Rectal smooth muscle tissue (tissue), 1 donor: Measurements from ENCODE around the gene AMFR.

ENCODE experiments used
- H3K27ac ChIP-seq: one replicate; pipeline ENCODE4 v1.7.0; 2013; ENCODE audit warnings: low read depth, low read length, inconsistent platforms
- H3K27me3 ChIP-seq: one replicate; pipeline ENCODE4 v1.7.0; 2013; ENCODE audit warnings: low read length; ENCODE audit not compliant: control insufficient read depth, insufficient read depth
- H3K36me3 ChIP-seq: one replicate; pipeline ENCODE4 v1.7.0; 2013; ENCODE audit warnings: low read length; ENCODE audit not compliant: control insufficient read depth, insufficient read depth
- H3K4me1 ChIP-seq: one replicate; pipeline ENCODE4 v1.7.0; 2013; ENCODE audit warnings: low read length; ENCODE audit not compliant: control insufficient read depth, insufficient read depth
- H3K4me3 ChIP-seq: one replicate; pipeline ENCODE4 v1.7.0; 2013; ENCODE audit warnings: low read length
- H3K9ac ChIP-seq: one replicate; pipeline ENCODE4 v1.7.0; 2013; ENCODE audit warnings: low read length

The AMFR gene

DNA sequence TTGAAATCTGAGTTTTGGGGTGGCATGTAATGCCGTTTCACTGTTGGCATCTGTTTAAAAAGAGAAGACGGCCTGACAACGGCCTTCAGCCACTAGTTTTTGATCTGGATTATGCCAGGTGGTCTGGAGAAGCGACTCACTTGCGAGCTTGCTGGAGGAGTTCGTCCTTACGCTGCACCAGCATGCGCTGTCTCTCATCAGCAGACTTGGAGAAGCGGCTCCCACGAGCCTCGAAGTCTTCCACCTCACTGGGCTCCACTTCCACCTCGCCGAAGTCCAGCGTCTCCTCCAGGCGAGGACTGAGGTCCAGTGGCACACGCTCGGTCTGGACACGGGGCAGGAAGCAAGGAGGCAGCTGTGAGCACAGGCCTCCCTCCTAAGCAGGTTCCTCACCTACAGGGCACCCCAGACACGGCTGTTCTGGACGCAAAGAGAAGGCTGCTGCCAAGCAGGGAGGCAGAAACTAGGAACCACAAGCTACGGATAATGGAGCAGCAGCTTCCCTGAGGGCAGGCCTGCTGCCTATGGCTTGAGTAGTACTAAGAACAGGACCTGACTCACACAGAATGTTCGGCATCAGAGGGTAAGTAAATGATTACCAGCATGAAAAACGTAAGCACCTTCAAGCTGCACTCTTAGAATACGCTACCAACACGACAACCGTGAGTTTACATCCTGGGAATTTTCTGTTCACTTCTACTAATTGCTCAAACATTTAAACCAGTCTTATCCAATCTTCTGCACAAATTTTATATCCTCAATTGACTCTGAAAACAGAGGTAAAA lies 61.4 kb downstream of the AMFR start:
- no peak overlapping the region for H3K27ac ChIP-seq
- no peaks in the 10 kb centered on the region for H3K4me1 ChIP-seq
- no peak overlapping the region for H3K9ac ChIP-seq
- H3K27me3 ChIP-seq: no peaks in the 10 kb centered on the region
- no peak overlapping the region for H3K4me3 ChIP-seq
- H3K36me3 ChIP-seq: peaks cover 38% of the 10 kb centered on the region

DNA sequence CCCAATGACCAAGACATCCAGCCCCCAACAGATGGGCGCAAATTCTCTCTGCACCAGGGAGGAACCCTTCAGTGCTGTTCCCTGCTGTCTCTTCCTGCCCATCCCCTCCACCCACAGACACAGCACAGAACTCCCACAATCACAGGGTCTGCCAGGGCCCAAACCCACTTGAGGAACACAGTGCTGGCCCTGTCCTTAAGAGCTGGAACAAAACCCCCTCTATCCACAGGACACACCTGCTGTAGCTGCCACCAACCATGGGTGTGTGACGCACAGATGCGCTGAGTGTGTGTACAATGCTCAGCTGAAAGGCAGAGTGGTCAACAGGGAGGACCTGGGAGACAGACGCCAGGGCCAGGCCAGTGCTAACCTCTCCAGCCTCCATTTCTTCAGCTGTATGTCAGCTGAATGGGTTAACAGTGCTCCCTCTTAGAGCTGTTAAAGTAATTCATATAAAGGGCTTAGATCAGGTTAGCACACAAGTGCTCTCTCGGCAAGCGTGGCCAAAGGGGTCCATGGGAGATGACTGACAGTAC lies 62.1 kb downstream of the AMFR start:
- no peak overlapping the region for H3K9ac ChIP-seq
- no peaks in the 10 kb centered on the region for H3K27me3 ChIP-seq
- H3K4me1 ChIP-seq: no peaks in the 10 kb centered on the region
- H3K4me3 ChIP-seq: no peak overlapping the region
- H3K36me3 ChIP-seq: peaks cover 38% of the 10 kb centered on the region
- H3K27ac ChIP-seq: no peak overlapping the region

DNA sequence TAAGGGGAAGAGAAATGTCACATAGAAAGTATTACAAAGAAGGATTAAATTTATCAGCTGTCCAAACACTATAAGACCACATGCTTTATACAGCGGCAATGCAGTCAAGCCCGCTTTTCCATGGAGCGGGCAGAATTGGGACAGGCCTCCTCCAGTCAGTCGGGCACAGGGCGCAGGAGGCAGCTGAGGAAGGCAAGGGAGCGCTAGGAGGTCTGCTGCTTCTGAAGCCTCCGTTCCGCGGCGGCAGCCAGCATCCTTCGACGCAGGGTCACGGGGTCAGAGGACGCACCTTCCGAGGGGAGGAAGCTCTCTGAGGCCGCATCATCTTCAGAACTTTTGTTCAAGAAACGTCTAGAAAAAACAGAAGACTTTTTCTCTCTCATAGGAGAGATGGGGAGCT lies 62.6 kb downstream of the AMFR start:
- Histone ChIP-seq H3K27me3 (no peaks in the 10 kb centered on the region), H3K27ac (no peak overlapping the region), H3K36me3 (peaks cover 35% of the 10 kb centered on the region), H3K4me1 (no peaks in the 10 kb centered on the region), H3K9ac (no peak overlapping the region), H3K4me3 (no peak overlapping the region)

DNA sequence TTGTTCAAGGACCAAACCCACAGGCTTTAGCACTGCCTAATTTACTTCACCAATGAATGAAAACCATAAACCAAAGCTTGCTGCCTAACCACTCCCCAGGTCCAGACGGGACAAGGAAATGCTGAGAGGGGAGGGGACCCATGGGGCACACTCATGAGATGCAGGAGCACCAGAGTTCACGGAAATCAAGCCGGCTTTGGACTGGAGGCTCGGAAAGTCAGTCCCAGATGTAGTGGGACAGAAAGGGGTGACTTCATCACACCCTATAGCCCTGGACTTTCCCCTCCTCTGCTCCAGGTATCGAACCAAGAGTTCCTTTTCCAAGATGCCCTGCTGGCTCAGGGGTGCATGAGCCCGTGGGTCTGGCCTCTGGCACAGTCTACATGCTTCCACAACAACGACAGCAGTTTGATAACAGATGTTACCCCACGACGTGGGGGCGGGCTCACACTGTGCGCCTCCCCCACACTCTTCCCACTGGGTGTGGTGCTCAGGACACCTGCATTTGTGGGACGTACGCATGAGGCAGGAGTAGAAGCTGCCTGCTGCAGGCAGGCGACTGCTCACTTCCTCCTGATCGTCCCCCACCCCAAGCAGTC lies 63.2 kb downstream of the AMFR start:
- no peaks in the 10 kb centered on the region for H3K27me3 ChIP-seq
- H3K27ac ChIP-seq: no peak overlapping the region
- no peak overlapping the region for H3K4me3 ChIP-seq
- H3K36me3 ChIP-seq: peaks cover 33% of the 10 kb centered on the region
- H3K4me1 ChIP-seq: peaks cover 2% of the 10 kb centered on the region
- H3K9ac ChIP-seq: no peak overlapping the region

DNA sequence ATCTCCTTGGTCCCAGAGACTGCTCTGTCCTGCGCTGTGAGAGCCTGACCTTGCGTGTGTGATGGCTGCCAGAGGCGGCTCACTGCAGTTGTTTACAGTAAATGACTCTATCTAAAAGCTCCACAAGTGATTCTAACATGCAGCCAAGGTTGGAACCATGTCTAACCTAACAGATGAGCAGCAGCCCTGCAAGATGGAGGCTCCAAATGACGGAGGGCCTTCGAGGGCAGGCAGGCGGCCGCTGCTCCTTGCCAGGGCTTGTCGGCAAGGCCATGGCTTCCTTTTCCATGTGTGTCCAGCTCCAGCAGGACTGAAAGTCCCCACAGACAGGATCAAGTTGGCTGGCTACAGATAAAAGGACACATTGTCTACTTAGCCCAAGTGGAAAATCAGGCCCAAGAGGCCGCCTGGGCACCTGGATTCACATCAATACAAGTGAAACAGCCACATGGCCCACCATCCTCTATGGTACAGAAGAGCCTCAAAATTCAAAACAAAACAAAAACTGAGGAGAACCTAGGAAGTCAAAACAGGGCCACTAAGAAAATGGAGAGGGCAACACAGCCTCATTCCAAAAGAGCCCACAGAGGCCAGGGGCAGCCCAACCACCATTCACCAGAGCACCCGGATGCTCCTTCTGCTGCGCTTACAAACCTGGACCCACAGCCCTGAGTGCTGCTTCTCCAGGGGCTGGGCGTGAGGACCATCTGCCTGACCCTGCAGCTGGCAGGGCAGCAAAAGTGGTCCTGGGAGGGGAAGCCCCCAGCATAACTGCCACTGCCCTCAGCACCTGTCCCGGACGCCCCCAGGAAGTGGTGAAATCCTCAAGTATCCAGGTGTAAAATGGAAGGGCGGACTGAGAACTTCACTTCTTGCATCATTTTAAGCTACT lies 65.0 kb downstream of the AMFR start:
- Histone ChIP-seq H3K36me3 (peaks cover 25% of the 10 kb centered on the region), H3K4me1 (peaks cover 6% of the 10 kb centered on the region), H3K4me3 (no peak overlapping the region), H3K27ac (no peak overlapping the region), H3K9ac (no peak overlapping the region), H3K27me3 (no peaks in the 10 kb centered on the region)

DNA sequence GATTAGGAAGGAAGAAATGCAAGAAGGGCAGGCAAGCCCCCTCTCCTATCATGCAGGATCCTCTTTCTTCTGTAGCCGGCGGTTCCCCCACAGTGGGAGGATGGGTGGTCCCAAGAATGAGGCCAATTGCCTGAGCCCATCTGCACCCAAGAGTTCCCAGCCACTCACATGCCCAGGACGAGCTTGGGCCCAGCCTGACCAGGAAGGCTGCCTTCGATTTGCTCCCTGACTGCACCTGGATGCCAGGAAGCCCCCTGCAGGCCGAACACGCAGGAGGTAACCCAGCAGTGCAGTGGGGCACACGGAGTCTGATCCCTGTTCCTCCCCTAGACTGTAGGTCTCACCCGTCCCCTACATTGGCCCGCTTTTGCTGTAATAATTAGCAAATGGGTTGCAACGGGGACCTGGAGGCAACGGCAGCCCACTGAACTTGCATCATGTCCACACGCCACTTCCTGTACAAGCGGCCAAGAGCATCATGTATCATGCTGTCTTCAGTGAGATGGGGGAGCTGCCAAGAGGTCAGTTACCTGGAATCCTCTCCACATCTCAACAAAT lies 67.5 kb downstream of the AMFR start:
- H3K27me3 ChIP-seq: no peaks in the 10 kb centered on the region
- H3K9ac ChIP-seq: no peak overlapping the region
- peaks cover 6% of the 10 kb centered on the region for H3K4me1 ChIP-seq
- peaks cover 12% of the 10 kb centered on the region for H3K36me3 ChIP-seq
- no peak overlapping the region for H3K4me3 ChIP-seq
- H3K27ac ChIP-seq: peak overlapping the region; percentile 49

DNA sequence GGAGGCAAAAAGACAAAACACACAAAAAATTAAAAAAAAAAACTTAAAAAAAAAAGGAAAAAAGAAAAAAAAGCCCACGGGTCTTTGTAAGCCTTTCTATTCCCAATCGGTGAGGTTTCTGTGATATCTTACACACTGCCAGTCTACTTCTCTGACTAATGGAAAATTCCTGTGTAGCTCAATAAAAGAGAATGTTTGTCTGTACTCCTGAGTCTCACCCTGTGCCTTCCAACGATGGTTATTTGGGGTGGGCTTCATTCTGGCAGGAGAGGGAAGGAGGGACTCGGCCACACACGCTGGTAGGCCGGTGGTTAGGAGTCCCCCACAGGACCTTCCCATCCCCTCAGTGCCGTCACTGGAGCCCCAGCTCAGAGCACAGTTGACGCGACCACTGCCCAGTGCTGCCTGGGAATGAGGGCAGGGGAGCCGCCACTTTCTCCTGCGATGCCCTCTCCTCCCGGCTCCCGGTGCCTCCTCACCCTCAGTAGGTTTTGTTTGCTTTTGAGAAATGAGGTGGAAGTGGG lies 68.0 kb downstream of the AMFR start:
- peak overlapping the region; percentile 60 for H3K4me3 ChIP-seq
- no peak overlapping the region for H3K9ac ChIP-seq
- no peaks in the 10 kb centered on the region for H3K27me3 ChIP-seq
- H3K4me1 ChIP-seq: peaks cover 6% of the 10 kb centered on the region
- peaks cover 7% of the 10 kb centered on the region for H3K36me3 ChIP-seq
- H3K27ac ChIP-seq: peak overlapping the region; percentile 49

DNA sequence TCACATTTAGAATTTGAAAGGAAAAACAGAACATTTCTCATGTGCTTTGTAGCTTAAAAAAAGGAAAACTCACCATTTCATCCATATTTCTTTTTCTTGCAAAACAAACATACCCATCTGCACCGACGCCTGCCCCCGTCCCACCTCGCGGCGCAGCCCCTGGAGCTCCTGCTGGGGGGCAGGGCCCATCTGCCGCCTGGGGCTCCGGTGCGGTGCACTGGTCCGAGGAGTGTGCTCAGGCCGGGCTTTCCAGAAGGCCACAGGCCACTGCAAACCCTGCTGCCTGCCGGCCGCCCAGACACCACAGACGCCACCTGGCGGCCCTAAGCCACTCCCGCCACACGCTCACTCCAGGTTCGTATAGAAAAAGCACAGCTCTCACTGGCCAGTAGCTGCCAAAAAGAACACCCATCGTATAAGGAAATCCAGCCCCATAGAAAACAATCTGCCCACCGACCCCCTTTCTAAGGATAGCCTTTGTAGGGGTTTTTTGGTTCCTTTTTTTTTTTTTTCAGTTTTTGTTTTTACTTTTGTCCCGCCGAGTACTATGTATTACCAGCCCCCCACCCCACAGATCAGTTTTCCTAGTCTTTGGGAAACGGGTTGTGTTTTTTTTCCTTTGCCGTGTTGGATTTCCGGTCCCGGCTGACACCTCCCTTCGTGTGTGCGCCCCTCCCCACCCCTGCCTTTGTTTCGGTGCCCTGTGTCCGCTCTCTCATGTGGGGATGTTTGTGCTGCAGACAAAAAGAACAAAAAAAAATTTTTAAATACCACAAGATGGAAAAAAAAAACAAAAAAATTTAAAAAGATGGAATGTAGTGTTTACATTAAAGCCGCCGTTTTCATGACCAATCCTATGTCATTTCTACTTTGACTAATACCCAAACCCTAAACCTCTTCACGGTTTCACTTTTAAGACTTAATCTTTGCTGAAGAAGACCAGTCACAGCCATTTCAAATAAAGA lies 68.8 kb downstream of the AMFR start:
- peak overlapping the region; percentile 27 for H3K9ac ChIP-seq
- peaks cover 3% of the 10 kb centered on the region for H3K36me3 ChIP-seq
- H3K4me3 ChIP-seq: peak overlapping the region; percentile 60
- H3K4me1 ChIP-seq: peaks cover 6% of the 10 kb centered on the region
- H3K27me3 ChIP-seq: no peaks in the 10 kb centered on the region
- peak overlapping the region; percentile 56 for H3K27ac ChIP-seq

DNA sequence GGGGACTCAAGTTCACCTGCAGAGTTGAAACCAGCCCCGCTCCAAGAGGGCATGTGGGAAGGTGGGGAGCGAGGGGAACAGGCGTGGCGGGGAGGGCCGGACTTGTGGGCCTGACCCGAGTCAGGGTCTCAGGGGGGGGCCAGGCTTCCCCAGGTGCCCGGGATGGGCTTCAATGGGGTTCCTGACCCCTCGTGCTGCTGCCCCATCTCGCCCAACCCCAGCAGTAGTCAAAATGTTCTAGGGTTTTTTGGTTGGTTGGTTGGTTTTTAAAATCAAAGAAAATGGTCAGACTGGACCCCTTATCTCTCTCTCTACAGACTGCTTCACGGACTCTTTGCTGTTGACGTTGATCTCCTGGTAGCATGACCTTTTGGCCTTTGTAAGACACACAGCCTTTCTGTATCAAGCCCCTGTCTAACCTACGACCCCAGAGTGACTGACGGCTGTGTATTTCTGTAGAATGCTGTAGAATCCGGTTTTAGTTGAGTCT lies 69.5 kb downstream of the AMFR start:
- Histone ChIP-seq H3K27me3 (no peaks in the 10 kb centered on the region), H3K36me3 (peaks cover 3% of the 10 kb centered on the region), H3K4me3 (no peak overlapping the region), H3K4me1 (peaks cover 6% of the 10 kb centered on the region), H3K9ac (no peak overlapping the region), H3K27ac (no peak overlapping the region)

DNA sequence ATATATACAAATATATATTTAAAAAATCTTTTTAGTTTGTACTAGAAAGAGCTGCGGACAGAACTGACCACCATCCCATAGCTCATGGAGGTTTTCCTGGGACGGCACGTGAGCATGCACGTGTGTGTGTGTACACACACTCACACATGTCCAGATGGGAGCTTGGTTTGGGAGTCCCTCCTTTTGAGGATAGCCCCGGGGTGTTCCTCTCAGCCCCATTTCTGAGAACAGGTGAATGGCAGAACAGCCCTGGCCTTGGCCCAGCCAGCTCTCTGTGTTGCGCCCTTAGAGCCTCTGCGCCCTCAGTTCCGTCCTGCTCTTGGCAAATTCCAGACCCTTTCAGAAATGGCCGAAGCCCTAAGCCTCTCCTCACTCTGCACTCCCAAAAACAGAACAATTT lies 70.1 kb downstream of the AMFR start:
- H3K27ac ChIP-seq: no peak overlapping the region
- no peaks in the 10 kb centered on the region for H3K27me3 ChIP-seq
- no peak overlapping the region for H3K4me3 ChIP-seq
- H3K9ac ChIP-seq: no peak overlapping the region
- no peaks in the 10 kb centered on the region for H3K36me3 ChIP-seq
- peaks cover 6% of the 10 kb centered on the region for H3K4me1 ChIP-seq

DNA sequence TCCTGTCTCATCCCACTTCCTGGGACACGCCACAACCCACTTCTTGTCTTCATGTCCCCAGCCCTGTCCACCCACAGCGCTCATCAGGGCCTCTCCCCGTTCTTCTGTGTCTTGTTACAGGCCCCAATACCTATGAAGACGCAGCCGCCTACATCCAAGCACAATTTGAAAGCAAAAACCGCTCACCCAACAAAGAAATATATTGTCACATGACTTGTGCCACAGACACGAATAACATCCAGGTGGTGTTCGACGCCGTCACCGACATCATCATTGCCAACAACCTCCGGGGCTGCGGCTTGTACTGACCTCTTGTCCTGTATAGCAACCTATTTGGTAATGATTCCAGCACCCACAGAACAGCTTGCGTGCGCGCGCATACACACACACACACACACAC lies 70.6 kb downstream of the AMFR start:
- H3K36me3 ChIP-seq: no peaks in the 10 kb centered on the region
- H3K27ac ChIP-seq: no peak overlapping the region
- no peaks in the 10 kb centered on the region for H3K27me3 ChIP-seq
- no peak overlapping the region for H3K4me3 ChIP-seq
- peaks cover 6% of the 10 kb centered on the region for H3K4me1 ChIP-seq
- no peak overlapping the region for H3K9ac ChIP-seq
